Erythroblast (primary cell): Measurements from ENCODE around the gene BICDL1.

Source experiments
- GATA1 ChIP-seq: IDR thresholded peaks from 2 replicates; pipeline ENCODE4 v1.6.1; 2011; ENCODE audit warnings: low read depth, mild to moderate bottlenecking, control low read depth, low read length, moderate library complexity
- POLR2A ChIP-seq: IDR thresholded peaks from 2 replicates; pipeline ENCODE4 v1.6.1; 2011; ENCODE audit warnings: mild to moderate bottlenecking, low read length

DNA sequence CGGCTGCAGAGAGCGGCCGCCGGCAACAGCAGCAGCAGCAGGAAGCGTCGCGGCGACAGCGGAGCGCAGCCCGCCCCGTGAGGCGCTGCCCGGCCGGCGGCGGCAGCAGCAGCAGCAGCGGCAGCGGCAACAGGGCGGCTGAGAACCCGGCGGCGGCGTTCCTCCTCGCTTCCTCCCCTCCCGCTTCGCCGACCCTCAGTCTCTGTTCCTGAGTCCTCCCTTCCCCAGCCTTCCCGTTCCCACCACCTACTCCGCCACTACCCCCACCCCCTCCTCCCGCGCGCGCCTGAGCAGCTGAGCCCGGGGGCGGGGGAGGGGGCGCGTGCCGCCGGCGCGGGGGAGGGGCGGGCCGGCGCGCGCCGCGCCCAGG is 310 bp downstream of the BICDL1 start:
- TF ChIP-seq POLR2A = no peak
- no peak for TF ChIP-seq GATA1
